Measurements from ENCODE around the gene HEXD.

DNA sequence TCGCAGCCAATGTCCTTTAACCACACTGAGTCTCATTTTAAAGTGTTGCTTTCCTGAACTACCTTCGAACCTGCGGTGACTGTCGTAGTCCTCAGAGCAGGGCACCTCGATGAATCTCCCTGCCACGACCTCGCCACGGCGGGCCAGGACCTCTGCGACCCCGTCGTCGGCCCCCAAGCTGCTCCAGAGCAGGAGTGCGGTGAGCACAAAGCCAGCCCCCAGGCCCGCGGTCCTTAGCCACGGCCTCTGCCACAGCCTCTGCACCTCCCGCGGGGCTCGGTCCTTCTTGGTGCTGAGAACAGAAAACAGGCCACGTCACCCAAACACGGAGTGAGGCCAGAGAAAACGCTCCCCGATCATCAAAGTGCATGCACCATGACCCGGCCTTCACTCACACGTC is 2.8 kb upstream of the HEXD start:
- no peak for TF ChIP-seq EZH2 (IDR thresholded peaks at IDR 0.05; ENCODE audit: low read depth)
- TF ChIP-seq, protein P1, sequence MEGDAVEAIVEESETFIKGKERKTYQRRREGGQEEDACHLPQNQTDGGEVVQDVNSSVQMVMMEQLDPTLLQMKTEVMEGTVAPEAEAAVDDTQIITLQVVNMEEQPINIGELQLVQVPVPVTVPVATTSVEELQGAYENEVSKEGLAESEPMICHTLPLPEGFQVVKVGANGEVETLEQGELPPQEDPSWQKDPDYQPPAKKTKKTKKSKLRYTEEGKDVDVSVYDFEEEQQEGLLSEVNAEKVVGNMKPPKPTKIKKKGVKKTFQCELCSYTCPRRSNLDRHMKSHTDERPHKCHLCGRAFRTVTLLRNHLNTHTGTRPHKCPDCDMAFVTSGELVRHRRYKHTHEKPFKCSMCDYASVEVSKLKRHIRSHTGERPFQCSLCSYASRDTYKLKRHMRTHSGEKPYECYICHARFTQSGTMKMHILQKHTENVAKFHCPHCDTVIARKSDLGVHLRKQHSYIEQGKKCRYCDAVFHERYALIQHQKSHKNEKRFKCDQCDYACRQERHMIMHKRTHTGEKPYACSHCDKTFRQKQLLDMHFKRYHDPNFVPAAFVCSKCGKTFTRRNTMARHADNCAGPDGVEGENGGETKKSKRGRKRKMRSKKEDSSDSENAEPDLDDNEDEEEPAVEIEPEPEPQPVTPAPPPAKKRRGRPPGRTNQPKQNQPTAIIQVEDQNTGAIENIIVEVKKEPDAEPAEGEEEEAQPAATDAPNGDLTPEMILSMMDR (conservative IDR thresholded peaks at IDR 0.05) = no peak
